Stimulated activated CD4-positive, alpha-beta T cell treated with anti-CD3 and anti-CD28 coated beads, Interleukin-15, amount 100 ng/mL, for 48 hours (primary cell): ENCODE results near the gene MAP2K1.
"Not testable (repeated sequence)": the region's sequence is repeated elsewhere in the genome, so short reads cannot be mapped to it uniquely, and the experiment has no call there.

Experiments used
- DNase-seq, 2 donors: peaks; one replicate each; pipeline ENCODE4 v3.0.0-alpha.2; 2020; ENCODE audit warnings: low read depth in 2 of 2

Gene MAP2K1

DNA sequence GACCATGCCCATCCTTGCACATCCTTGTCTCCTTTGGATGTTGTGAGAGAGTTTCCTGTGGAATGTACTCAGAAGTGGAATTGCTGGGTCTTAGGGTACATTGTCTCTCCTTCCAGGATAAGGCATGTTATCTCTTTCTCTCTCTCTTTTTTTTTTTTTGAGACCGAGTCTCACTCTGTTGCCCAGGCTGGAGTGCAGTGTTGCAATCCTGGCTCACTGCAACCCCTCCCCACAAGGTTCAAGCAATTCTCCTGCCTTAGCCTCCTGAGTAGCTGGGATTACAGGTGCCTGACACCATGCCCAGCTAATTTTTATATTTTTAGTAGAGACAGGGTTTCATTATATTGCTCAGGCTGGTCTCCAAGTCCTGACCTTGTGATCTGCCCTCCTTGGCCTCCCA lies 6.3 kb downstream of the MAP2K1 start:
- DNase-seq: not testable (repeated sequence)

GRCh38 chr15:66394472-66394871 lies 7.8 kb downstream of the MAP2K1 start:
- no peak for DNase-seq

GRCh38 chr15:66394915-66395314 lies 8.2 kb downstream of the MAP2K1 start:
- DNase-seq: no peak

DNA sequence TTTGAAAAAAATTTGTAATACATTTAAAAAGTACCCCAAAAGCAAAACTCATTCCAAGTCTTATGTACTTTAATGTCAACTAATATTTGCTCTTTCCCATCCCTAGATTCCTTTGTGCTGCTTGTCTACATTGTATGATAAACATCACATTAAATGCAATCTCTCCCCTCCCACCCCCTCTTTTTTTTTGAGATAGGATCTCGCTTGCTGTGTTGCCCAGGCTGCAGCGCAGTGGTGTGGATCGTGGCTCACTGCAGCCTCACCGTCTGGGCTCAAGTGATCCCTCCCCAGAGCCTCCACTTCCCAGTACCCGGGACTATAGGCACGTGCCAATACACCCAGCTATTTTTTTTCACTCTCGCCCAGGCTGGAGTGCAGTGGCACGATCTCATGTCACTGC lies 12.6 kb downstream of the MAP2K1 start:
- no peak for DNase-seq

DNA sequence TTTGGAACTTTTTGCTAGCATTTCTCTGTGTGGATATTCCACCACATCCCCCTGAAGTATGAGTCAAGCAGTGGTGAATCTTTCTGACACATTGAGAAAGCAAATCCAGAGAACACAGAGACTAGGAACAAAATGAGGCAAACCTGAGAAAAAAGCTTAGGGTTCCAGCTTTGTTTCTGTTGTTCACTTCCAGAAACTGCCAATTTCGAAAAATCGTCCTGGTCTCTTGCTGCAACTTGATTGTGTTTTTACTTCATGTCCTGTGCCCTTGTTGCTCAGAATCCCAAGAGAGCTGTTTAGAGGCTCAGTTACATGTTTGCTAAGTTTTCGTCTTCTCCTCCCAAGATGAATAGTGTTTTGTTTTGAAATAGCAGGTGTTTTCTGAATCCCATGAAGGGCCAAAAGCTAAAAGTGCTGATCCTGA lies 13.7 kb downstream of the MAP2K1 start:
- no peak for DNase-seq

- no peak for DNase-seq
Measured at GRCh38 chr15:66401130-66402021, 14.7 kb downstream of the MAP2K1 start.

DNA sequence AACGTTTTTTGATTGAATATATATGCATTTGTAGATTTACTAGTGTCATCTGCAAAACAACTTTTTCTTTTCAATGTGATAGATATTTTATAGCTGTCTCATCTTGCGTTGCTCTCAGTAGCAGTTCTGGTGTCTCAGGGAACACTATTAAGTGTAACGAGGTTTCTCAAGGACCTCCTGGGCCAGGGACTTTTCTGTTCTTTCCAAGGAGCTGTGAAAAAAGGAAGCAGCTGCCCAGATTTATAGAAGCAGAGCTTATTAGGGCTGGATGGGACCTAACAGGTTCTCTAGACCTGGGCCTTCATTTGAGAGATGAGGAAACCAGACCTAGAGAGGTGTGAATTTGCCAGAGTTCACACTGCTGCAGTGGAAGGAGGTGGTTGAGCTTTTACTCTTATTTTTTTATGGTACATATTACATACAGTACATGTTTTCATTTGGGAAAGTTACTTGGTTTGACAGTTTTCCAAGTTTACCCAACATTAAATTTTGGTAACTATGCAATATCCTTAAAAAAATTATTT lies 16.1 kb downstream of the MAP2K1 start:
- DNase-seq: no peak

DNA sequence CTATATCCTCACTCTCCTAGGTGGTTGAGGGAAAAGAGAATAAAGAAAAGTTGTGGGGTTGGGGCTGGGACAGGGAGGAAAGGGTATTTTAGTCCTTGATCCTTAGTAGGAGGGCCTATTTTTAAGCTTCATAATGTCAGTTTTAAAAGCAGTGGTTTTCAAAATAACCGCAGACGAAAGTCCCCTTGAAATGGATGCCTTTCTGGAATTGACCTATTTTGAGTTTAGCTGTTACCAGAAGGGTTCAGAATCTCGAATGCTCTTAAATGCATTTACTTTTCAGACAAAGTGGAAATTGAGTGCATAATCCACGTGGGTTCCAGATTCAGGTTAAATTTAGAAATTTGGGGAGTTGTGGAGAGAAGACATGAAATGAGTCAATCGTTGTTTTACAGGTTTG lies 16.6 kb downstream of the MAP2K1 start:
- no peak for DNase-seq

GRCh38 chr15:66404122-66404521 lies 17.4 kb downstream of the MAP2K1 start:
- no peak for DNase-seq

DNA sequence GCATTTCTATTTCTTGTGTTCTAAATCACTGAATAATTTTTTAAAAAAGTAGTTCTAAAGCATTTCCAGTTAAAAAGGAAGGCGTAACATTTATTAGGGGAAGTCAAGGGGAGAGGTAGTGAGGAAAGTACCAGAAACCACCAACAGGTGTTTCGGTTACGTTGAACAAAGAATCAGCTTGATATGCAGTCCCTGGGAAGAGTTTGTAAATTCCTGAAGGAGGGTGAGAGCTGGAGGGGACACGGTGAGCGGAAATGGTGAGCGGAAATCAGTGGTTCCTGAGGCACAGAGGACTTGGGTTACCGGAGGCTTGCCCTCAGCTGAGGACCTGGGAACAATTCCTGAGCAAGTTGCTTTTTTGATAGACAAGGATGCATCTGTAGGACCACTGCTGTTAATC lies 17.8 kb downstream of the MAP2K1 start:
- no peak for DNase-seq

GRCh38 chr15:66405007-66405406 lies 18.3 kb downstream of the MAP2K1 start:
- DNase-seq: no peak

DNA sequence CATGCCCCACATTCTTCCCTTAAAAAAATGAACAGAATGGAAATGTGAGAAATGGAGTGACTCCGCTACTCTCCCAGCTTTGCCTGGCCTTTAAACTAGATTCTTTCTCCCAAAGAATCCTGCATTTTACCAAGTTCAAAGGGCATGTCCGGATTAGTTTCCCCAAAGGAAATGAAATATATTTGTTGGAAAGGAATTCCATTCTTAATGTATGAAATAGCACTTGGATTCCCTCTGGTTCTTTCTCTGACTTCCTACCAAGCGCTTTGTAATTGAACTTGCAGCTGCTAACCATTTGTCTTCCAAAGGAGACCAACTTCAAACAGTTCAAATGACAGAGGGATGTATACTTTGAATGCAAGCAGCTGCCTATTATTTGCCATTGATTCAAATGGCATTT lies 18.9 kb downstream of the MAP2K1 start:
- no peak for DNase-seq

DNA sequence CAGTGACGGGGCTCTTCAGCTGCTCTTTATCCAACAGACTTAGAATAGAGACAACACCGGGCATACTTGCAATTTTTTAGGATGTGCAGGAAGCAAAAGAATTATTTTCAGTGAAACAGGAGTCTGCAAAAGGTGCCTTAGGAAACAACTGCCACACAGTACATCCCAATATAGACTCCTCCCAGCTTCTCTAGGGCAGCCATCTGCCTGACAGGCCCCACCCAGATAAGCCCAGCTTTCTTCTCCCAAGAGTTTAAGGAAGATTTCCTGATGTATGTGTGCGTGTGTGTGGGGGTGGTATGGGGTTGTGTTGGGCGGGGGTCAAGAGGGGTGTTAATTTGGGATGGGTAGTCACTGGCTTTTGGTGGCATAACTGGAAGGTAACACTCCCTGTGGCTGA lies 21.5 kb downstream of the MAP2K1 start:
- no peak for DNase-seq

DNA sequence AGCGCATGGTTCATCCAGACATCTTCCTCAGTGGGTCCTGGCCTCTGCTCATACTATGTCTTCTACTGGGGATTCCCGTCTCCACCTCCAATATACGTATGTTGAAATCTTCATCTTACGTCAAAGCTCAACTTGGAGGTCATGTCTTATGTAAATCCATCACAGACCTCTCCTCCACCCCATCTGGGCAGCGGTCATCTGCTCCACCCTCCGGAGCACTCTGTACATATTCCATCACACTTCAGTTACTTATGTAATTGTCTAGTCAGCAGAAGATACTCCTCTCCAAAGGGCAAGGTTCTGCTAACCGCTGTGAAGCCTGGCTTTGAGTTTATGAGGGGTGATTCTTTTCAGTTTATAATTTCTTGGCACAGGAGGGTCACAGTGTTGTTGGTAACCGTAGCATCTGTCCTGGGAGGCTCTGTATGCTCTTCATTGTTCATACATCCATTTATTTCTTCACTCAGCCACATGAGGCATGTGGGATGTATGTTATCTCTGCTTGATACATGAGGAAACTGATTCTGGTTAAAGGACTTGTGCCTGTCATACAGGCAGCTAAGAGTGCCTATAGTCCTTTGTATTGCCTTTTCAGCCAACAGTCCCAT lies 22.1 kb downstream of the MAP2K1 start:
- no peak for DNase-seq

GRCh38 chr15:66409565-66410108 lies 22.9 kb downstream of the MAP2K1 start:
- DNase-seq: no peak

- no peak for DNase-seq
Measured at GRCh38 chr15:66411190-66411589, 24.5 kb downstream of the MAP2K1 start.

GRCh38 chr15:66412220-66412619 lies 25.5 kb downstream of the MAP2K1 start:
- DNase-seq: no peak

DNA sequence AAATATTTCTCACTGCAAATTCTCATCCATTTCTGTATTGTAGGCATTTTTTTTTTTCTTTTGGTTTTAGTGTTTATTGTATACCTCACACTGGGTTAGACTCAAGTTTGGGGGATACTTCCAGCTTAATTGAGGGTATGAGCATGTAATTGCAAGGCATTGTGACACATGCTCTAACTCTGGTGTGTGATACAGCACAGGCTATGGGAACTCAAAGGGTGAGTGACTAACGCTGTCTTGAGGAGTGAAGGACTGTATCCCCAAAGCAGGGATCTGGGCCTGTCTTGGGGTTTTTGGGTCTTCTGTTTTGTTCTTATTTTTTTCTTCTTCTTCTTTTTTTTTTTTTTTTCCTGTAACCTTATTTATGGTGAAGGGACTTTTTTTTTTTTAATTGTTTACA lies 26.9 kb downstream of the MAP2K1 start:
- DNase-seq: no peak

DNA sequence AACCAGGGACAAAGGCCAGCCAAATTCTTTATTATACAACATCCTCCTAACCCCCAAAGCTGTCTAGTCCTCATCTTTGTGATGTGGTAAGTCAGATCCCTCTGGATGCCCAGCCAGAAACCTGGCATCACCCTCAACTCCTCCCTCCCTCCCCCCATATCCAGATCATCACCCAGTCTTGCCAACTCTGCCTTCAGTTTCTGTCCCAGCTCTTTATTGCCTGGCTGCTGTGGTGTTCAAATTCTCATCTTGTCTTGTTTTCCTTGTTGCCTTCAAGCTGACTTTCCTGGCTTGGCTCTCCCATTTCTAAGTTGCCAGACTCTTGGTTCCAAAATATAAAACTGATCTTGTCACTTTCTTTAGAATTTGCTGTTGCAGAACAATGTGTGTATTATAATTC lies 28.6 kb downstream of the MAP2K1 start:
- DNase-seq: no peak

GRCh38 chr15:66417736-66418135 lies 31.0 kb downstream of the MAP2K1 start:
- no peak for DNase-seq

DNA sequence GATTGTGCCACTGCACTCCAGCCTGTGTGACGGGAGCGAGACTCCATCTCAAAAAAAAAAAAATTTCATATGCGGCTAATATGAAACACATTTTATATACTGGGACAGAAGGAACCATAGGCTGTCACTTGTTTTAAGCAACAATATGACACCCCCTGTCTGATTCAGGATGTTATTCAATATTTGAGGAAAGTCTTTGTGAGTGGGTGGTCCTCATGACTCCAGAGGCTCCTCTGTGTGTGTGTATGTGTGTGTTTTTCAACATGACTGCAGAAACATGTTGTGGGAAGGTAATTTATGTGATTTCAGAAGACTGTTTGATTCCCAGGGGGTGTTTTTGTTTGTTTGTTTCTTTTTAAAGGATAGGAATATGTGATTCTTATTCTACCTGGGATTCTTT lies 32.8 kb downstream of the MAP2K1 start:
- DNase-seq: no peak

GRCh38 chr15:66422347-66422746 lies 35.6 kb downstream of the MAP2K1 start:
- no peak for DNase-seq

DNA sequence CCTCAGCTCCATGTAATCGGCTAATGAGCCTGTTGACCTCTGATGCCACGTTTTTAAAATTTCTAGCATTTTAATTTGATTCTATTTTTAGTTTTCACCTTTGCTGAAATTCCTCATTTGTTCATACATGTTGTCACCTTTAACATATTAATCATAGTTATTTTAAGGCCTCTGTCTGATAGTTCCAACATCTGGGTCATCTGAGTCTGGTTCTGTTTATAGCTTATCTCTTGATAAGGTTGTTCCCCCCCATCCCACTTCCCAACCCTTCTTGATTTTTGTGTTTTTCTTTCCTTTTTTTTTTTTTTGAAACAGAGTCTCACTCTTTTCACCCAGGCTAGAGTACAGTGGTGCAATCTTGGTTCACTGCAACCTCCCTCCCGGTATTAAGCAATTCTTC lies 36.4 kb downstream of the MAP2K1 start:
- DNase-seq: no peak
